Measurements from ENCODE around the gene RFX8. TPM values are rescaled to one million over a fixed set of nuclear protein-coding genes. Genes with fewer than 3 reads are reported as not detected.

The RFX8 gene
- total RNA-seq, 2 donors from 2014 or later: not detected

- WGBS, 2 experiments (ENCODE audit: insufficient coverage in 1 of 2, insufficient read length in 1 of 2): 87 to 90% methylated on average over 3 to 7 of the region's 7 CpGs
- TF ChIP-seq, protein P1, sequence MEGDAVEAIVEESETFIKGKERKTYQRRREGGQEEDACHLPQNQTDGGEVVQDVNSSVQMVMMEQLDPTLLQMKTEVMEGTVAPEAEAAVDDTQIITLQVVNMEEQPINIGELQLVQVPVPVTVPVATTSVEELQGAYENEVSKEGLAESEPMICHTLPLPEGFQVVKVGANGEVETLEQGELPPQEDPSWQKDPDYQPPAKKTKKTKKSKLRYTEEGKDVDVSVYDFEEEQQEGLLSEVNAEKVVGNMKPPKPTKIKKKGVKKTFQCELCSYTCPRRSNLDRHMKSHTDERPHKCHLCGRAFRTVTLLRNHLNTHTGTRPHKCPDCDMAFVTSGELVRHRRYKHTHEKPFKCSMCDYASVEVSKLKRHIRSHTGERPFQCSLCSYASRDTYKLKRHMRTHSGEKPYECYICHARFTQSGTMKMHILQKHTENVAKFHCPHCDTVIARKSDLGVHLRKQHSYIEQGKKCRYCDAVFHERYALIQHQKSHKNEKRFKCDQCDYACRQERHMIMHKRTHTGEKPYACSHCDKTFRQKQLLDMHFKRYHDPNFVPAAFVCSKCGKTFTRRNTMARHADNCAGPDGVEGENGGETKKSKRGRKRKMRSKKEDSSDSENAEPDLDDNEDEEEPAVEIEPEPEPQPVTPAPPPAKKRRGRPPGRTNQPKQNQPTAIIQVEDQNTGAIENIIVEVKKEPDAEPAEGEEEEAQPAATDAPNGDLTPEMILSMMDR (conservative IDR thresholded peaks at IDR 0.05): no peak
- no peaks in the 10 kb centered on the region for H3K9me3 ChIP-seq (ENCODE audit: control insufficient read depth, low read length)
- DNase-seq: no peak
- peaks cover 48% of the 10 kb centered on the region for H3K27me3 ChIP-seq (ENCODE audit: control insufficient read depth, insufficient read depth, low read length, poor library complexity, severe bottlenecking)
- H3K4me1 ChIP-seq (ENCODE audit: control insufficient read depth, insufficient read depth, low read length): no peaks in the 10 kb centered on the region
- Mint-ChIP-seq H3K4me3 (no peak overlapping the region), H3K27me3 (ENCODE audit: insufficient read depth) (peaks cover 47% of the 10 kb centered on the region), H3K9me3 (no peaks in the 10 kb centered on the region), H3K4me1 (peaks cover 4% of the 10 kb centered on the region), H3K27ac (no peak overlapping the region), H3K36me3 (ENCODE audit: low read depth) (no peaks in the 10 kb centered on the region)
- no peaks in the 10 kb centered on the region for H3K36me3 ChIP-seq (ENCODE audit: control insufficient read depth, insufficient read depth, low read length)
- H3K27ac ChIP-seq (ENCODE audit: low read depth, low read length): no peak overlapping the region
- H3K4me3 ChIP-seq (ENCODE audit: low read length): no peak overlapping the region
- H3K9ac ChIP-seq (ENCODE audit: extremely low read depth, low read length, poor library complexity, severe bottlenecking): no peak overlapping the region
Observed at GRCh38 chr2:101383016-101383541, 91.8 kb downstream of the RFX8 start.

GRCh38 chr2:101382442-101382841, 92.5 kb downstream of the RFX8 start:
- no peak for DNase-seq
- no peaks in the 10 kb centered on the region for H3K9me3 Mint-ChIP-seq
- Histone ChIP-seq H3K4me1 (ENCODE audit: control insufficient read depth, insufficient read depth, low read length) (no peaks in the 10 kb centered on the region), H3K9ac (ENCODE audit: extremely low read depth, low read length, poor library complexity, severe bottlenecking) (no peak overlapping the region), H3K36me3 (ENCODE audit: control insufficient read depth, insufficient read depth, low read length) (no peaks in the 10 kb centered on the region), H3K4me3 (ENCODE audit: low read length) (no peak overlapping the region), H3K27me3 (ENCODE audit: control insufficient read depth, insufficient read depth, low read length, poor library complexity, severe bottlenecking) (peaks cover 42% of the 10 kb centered on the region), H3K9me3 (ENCODE audit: control insufficient read depth, low read length) (no peaks in the 10 kb centered on the region), H3K27ac (ENCODE audit: low read depth, low read length) (no peak overlapping the region)
- TF ChIP-seq, protein P1 (conservative IDR thresholded peaks at IDR 0.05): no peak
- H3K27ac Mint-ChIP-seq: no peak overlapping the region
- WGBS, 2 experiments (ENCODE audit: insufficient coverage in 1 of 2, insufficient read length in 1 of 2): 80 to 84% methylated on average over 2 of the region's 2 CpGs
- no peaks in the 10 kb centered on the region for H3K36me3 Mint-ChIP-seq (ENCODE audit: low read depth)
- peaks cover 41% of the 10 kb centered on the region for H3K27me3 Mint-ChIP-seq (ENCODE audit: insufficient read depth)
- H3K4me3 Mint-ChIP-seq: no peak overlapping the region
- peaks cover 4% of the 10 kb centered on the region for H3K4me1 Mint-ChIP-seq

DNA sequence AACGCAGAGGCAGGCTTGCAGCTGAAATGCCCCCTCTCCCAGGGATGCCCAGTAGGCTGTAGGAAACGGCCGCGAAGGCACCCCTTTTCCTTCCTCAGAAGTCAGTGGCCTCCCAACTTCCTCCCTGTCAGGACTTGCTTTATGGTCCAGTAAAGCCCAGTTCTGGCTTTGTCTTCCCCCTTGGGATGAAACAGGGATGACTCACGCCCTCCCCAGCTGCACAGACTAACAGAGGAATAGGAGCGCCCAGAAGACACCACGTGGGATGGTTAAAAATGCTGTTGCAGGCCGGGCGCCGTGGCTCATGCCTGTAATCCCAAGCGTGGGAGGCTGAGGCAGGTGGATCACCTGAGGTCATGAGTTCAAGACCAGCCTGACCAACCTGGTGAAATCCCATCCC, 94.5 kb downstream of the RFX8 start:
- H3K4me1 Mint-ChIP-seq: peaks cover 4% of the 10 kb centered on the region
- TF ChIP-seq, protein P1 (conservative IDR thresholded peaks at IDR 0.05): no peak

More for the DNA sequence above, 94.5 kb downstream of the RFX8 start:
- Histone ChIP-seq H3K9ac (ENCODE audit: extremely low read depth, low read length, poor library complexity, severe bottlenecking) (no peak overlapping the region), H3K9me3 (ENCODE audit: control insufficient read depth, low read length) (no peaks in the 10 kb centered on the region), H3K4me3 (ENCODE audit: low read length) (no peak overlapping the region), H3K36me3 (ENCODE audit: control insufficient read depth, insufficient read depth, low read length) (no peaks in the 10 kb centered on the region), H3K27me3 (ENCODE audit: control insufficient read depth, insufficient read depth, low read length, poor library complexity, severe bottlenecking) (peaks cover 21% of the 10 kb centered on the region), H3K27ac (ENCODE audit: low read depth, low read length) (no peak overlapping the region), H3K4me1 (ENCODE audit: control insufficient read depth, insufficient read depth, low read length) (no peaks in the 10 kb centered on the region)
- DNase-seq: no peak
- Mint-ChIP-seq H3K36me3 (ENCODE audit: low read depth) (no peaks in the 10 kb centered on the region), H3K27ac (no peak overlapping the region), H3K4me3 (no peak overlapping the region), H3K9me3 (no peaks in the 10 kb centered on the region), H3K27me3 (ENCODE audit: insufficient read depth) (peaks cover 25% of the 10 kb centered on the region)
- 86 to 89% methylated on average over 10 to 11 of the region's 11 CpGs for WGBS, 2 experiments (ENCODE audit: insufficient coverage in 1 of 2, insufficient read length in 1 of 2)

Data from endodermal cell (in vitro differentiated cells).